8988T (cell line): ENCODE data around the gene CTSE.
"Not testable (repeated sequence)": the region's sequence is repeated elsewhere in the genome, so short reads cannot be mapped to it uniquely, and the experiment has no call there.

Experiments used
- DNase-seq: peaks from one replicate; pipeline ENCODE4 v3.0.0; 2011

Gene CTSE

DNA sequence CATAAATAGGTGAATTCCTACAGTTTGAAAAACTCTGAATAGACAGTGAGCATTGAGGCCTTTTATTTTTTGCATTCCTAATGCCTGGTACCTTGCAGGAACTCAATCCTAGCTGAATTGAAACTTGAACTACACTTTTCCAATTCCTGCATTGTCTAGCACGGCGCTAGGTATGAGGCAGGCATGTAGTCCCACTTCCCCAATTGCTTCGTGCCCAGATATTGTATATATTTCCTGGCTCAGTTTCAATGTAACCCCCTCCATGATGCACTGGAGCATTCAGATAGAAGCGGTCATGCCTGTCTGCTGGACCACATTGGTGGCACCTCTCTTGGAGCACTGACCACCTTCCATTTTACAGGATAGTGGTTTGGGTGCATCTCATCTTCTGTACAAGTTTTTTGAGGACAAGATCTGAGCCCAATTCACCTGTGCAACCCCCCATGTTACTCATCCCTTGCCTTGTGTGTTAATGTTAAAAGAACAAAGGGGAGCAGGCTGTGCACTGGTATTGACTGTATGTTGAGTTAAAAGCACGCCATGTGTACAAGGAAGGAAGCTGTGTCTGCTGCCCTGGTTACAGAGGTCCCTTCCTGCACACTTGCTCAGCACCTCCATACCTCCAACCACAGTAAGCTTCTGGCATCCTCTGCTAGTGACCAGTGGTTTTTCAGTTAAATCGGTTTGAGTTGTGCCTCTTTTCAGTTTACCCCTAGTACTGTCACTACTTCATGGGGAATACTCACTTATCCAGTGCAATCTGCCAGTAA, 10.5 kb downstream of the CTSE start:
- no peak for DNase-seq

DNA sequence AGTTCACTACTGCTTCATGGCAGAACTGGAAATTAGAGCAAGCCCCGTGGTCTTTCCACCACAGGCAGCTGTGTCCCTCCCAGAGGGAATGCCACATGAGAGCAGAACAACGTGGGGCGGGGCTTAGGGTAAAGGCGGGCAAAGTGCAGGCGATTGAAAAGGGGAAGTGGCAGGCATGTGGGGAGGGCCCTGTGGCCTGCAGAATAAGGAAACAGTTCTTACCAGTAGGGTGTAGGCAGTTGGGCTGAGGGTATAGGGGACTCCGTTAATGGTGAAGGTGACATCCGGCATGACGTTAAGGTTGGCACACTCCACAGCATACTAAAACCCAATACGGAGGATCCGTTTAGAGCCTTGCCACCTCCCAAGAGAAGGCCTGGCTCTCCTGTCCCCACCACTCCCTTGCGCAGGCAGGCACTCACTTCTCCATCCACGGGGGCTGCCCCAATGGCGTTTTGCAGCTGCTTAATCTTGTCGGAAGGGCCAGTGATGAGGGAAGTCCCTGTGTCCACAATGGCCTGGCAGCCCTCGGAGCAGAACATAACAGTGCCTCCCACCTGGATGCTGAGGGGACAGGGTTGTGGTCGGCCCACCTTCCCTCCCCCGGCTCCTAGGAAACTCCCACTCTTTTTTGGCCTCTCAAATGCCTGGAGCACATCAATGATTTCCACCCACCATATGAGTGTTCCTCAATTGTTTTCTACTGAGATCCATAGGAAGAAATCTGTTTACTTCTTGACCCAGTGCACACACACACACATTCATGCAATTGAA, 11.4 kb downstream of the CTSE start:
- no peak for DNase-seq

DNA sequence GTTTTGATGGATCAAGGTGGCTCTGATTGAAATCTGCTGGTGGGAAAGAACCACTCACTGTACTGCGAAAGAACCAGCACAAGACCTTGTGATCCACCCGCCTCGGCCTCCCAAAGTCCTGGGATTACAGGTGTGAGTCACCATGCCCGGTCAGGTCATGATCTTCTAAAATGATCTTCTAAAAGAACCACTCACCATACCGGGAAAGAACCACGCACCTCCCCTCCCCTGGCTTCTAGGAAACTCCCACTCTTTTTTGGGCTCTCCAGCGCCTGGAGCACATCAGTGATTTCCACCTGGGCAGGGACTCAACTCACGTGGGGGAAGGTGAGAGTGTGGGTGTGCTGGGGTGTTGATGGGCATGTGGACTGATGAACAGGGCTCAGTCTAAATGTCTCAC, 12.6 kb downstream of the CTSE start:
- DNase-seq: no peak

DNA sequence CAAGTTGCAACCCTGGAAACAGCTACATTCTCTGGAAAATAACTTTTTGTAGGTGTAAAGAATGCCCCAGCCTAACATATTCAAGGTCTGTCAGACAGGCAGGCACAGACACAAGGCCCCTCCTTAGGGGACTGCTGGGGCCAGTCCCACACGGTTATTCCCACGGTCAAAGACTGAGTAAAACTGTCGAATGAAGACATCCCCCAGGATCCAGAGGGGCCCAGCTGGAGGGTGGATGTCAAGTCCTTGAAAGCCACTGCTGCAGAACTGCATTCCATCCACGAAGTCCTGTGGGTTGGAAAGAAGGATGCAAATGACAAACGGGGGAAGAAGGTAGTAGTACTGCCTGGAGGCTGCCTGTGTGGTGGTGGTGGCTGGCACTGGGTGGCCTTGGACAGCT, 13.6 kb downstream of the CTSE start:
- DNase-seq: no peak

DNA sequence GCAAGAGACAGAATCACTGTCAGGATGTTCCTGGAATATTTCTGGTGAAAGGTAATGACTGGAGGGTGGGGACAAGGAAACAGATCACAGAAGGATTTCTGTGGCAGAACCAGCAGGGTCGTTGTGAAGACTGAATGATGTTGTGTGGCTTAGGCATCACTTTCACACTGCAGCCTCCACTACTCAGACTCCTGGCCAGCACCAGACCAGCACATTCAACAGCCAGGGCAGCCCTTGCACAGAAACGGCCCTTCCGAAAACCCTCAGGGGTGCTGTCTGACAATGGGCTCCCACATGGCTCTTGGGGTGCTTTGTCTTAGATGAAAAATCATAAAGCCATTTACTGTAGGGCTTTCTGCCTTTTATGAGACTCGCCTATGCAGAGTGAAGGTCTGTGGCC, 16.7 kb downstream of the CTSE start:
- no peak for DNase-seq

DNA sequence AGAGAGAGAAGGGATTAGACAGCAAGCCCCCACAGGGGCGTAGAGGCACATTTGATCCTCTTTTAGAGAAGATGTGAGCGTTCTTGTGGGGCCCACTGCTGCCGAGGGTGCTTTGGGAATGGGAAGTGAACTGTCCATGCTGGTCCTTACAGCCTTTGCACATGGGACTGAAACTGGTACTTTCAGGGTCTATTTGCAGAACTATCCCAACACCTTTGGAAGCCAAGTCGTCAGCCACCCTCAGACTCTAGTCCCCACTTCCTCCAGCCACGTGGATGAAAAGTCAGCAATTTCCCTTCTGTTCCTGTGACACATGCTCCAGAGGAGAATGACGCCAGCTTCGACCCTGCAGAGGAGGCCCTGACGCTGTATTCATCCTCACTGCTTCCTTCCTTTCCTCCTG, 17.9 kb downstream of the CTSE start:
- DNase-seq: no peak

DNA sequence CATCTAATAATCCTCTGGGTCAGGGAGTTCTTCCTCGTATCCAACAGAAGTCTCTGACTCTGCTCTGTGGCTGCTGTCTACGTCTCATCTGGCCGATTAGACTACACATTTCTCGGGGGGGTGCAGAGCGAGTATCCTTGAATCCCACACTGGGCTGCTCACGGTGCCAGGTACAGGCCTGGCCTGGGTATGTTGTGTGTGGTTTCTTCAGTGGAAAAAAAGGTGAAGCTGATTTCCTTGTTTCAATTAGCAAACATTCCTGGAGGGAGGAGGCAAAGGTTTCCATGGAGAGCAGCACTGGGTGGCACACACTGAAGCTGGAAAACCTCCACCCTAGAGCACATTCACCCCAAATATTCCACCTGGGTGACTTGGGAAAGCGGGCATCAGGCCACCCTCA, 18.5 kb downstream of the CTSE start:
- no peak for DNase-seq

DNA sequence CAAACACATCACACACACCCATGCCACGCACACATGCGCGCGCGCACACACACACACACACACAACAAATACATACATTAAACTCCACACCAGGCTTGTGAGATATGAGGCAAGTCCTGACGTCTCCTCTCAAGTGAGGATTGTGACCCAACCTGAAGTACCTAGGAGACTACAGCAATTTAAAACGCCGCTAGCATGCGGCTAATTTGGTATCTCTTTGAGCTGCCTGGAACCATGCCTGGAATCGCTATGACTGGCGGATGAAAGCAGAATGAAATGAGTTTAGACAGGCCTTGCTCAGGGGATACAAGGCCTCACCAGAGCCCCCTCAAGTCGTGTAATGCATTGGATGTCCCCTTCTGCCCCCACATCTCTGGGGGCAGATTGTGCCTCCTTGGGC, 18.9 kb downstream of the CTSE start:
- DNase-seq: no peak

DNA sequence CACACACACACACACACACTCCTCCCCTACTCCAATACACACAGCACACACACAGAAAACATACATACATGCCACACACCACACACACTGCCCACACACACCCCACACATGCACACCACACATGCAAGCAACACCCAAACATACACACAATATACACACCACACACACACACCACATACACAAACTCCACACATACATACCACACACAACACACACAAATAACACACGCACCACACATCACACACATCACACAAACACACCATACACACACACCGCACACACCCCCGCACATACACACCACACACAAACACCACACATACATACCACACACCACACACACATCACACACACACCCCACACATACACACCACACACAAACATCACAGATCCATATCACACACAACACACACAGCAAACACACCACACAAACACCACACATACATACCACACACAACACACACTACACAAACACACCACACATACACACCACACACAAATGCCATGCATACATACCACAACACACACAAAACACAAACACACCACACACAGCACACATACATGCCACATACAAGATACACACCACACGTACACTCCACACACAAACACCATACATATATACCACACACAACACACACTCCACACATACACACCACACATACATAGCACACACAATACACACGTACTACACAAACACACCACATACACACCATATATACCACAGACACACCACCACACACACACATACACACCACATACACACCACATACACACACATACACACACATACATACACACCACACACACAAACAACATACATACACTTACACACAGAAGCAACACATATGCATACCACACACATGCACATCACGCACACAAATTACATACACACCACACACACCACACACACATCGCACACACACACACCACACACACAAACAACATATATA, 19.6 kb downstream of the CTSE start:
- no peak for DNase-seq

DNA sequence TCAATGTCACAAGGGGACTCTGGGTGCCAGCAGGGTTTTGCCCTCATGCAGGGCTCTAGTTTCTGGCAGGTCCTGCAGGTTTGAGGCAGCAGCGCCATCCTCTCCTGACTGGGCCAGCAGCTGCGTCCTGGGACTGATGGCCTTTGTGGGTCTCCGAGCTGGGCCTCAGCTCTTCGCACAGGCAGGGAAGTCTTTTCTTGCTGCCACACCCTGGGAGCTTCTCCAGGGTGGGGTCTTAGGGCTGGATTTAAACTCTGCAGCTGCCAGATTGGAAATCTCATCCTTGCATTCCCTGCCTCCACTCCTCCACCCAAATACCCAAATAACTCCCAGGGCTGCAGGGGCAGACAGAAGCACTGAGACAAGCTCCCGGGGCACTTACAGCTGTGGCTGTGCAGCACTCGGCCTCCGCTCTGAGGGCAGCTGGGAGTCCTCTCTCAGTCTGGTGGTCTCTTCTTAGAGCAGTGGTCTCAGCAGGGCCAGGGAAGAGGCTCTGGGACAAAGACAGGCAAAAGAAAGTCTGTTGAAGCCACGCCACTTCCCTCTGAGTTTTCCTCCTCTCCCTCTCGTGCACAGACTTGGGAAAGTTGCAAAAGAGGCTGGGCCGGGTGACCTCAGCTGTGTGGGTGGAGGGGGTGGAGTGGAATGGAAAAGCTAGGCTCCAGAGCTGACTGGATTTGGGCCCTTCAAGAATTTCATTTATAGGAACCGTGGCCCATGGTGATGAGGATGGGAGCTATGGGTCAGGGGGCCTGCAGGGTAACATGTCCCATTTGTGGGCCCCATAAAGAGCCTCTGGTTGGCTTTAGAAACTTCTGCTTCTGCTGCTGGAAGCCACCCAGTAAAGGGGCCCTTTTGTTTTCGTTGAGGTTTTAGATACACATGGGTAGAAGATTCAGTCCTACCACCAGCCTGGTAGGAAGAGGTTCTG, 20.6 kb downstream of the CTSE start, which contains the start of gene RAB7B:
Gene RAB7B (minus strand): TSS at position 525 of the 931 bp plus-strand sequence. CDS start 9,260 bp downstream, outside the sequence.
- DNase-seq: no peak

DNA sequence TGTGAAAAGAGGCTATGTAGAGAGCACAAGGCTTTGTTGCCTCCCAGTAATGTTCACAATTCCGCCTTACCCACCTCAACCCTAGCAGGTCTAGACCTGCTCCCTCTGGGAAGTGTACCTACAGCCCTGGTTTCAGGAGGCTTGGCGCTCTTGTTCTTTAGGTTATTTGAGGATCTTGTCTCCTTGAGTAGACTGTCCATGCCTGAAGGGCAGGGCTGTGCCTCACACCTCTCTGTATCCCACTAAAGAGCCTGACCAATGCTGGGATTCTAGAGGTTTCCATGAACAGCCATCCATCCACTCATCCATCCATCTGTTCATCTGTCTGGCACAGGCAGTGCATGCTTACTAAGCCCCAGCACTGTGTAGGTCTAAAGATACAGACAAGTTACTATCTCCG, 21.5 kb downstream of the CTSE start:
- no peak for DNase-seq

DNA sequence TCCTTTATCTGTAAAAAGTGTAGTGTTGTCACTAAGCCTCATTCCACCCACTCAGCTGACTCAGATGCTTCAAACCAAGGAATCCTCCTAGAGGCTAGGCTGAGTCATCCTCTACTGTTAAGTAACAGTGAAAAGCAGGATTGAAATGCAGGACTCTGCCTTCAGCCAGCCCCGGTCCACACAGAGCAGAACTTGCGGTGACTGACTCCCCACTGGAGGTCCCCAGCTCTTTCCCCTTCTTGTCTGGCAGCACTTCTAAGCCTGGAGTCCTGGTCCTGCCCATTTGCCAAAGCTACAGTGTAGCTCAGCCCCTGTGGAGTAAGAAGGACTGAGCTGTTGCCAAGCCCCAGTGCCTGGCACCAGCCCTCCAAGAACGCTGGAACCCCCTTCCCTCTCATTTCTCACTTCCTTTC, 22.2 kb downstream of the CTSE start:
- DNase-seq: peak; percentile 70

DNA sequence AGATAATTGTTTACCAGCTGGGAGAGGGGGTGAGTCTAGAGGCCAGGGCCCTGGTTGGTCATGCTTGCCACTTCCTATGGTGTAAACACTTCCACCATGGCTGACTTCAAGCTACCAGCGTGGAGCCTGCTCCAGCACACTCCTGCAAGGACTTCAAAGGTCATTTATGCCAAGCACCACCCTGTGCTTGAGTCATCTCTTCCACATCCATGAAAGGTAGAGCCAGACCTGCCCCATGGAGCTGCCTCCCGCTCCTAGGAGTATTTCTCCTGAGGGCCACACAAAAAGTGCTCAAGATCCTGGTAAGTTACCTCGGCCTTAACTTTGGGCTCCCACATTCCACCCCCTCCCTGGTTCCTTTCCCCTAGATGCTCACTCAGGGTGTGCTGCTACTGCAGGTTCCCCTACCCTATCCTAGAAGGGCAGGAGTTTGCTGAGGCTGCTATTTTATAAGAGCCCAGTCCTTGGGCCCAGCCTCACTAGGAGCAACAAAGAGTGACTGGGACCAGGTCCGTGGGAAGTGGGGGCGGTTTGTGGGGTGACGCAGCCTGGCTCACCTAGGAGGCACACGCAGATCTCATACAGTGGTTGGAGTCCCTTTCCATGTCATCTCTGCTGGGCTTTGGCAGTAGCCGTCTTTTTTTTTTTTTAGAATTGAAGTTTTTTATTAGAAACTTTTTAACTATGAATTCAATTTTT, 22.9 kb downstream of the CTSE start:
- no peak for DNase-seq

DNA sequence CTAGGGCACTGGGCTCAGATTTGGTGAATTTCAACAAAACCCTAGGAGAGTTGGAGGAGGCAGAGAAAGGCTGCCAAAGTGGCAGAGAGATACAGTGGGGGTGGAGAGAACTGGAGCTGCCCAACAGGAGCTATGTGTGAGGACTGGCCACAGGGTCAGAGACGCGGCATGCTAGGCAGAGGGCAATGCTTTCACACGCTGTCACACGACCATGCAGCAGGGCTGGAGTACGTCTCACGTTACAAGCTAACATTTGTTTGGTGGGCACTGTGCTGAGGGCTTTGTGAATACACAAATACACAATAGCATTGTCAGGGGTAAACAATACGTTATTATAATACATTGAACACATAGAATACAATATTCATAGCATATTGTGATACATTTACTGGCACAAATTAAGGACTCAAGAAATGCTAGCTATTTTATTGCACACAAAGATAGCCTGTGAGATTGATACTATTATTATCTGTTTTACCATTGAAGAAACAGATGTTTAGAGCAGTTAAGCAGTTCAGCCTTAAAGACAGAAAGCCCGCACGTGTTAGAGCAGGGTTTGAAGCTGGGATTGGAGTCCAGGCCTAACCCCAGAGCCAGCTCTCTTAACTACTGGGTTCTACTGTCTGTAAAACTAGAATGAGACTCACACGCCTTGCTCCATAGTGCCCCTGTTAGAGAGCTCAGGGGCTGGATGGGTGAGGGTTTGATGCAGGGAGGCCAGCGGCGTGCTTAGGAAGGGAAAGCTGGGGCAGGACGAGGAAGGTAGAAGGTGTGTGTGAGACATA, 25.0 kb downstream of the CTSE start:
- DNase-seq: no peak

DNA sequence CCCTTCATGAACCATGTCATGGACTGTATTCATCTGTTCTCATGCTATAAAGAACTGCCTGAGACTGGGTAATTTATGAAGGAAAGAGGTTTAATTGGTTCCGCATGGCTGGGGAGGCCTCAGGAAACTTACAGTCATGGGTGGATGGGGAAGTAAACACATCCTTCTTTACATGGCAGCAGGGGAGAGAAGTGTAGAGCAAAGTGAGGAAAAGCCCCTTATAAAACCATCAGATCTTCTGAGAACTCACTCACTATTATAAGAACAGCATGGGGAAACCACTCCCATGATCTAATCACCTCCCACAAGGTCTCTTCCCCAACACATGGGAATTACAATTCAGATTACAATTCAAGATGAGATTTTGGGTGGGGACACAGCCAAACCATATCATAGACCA, 27.1 kb downstream of the CTSE start:
- DNase-seq: not testable (repeated sequence)

DNA sequence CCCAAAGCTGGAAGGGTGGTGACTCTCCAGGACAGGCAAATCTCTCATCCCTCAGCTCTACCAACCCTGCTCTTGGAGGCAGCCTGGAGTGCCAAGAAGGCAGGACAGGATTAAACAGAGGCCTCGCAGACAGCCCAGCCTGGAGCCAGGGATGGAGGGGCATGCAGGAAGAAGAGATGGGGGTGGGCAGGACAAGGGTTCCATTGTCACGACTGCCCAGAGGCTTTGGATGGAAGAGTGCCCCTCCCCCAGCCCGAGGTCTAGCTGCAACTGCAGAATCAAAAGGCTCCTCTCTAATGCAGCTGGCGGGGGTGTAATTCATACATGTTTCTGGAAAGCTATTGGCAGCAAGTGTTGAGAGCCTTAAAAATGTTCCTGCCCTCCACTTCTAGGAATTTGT, 29.3 kb downstream of the CTSE start:
- no peak for DNase-seq

DNA sequence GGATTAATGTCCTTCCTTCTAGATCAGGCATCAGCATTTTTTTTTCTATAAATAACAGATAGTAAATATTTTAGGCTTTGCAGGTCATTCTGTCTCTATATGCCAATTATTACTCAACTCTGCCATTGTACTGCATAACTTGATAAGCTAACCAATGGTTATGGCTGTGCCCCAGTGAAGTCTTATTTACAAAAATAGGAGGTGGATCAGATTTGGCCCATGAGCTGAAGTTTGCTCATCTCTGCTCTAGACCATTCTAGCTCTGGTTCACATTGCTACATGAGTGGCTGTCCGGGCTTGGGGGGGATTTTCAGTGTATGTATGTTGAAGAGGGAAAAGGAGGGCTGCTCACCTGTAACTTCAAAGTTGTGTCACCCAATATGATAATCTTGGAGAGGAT, 30.6 kb downstream of the CTSE start:
- no peak for DNase-seq

DNA sequence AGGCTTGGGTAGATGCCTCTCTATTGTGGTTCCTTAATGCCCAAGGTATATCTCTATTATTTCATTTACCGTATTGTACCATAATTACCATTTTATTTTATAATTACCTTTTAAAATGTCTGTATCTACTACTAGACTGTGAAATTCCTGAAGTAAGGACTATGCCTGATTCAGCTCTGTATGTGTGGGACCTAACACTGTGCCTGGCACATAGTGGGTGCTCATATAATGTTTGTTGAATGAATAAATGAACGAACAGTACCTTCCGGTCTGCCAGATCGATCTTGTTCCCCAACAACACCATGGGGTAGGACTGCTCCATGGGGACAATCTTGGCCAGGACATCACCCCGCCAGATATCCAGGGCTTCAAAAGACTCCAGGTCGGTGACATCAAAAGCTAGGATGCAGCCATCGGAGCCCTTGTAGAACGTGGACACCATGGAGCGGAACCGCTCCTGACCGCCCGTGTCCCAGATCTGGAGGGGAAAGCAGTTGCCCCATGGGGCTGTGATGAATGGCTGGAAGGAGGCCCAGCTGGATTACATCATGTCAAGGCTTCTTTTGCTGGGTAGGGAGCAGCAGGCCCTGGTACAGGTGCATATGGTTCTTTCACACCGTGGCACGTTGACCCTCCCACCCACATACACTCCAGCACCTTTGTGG, 31.3 kb downstream of the CTSE start:
- DNase-seq: no peak

DNA sequence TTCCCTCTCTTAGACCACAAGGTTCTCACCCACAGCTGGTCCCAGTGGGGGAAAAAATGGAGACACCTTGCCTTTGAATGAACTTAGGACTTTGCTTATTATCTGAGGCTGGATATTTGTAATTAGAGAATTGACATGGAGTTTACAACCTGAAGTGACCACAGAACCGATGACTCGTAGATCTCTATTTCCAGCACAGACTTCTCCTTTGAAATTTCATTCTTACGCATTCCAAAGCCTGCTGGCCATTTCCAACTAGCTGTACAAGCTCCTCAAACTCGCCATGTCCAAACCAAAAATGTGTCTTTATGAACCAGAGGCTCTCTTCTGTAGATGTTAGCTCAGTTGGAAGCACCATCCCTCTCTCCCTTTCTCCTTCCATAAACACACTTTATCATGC, 32.5 kb downstream of the CTSE start:
- DNase-seq: no peak

DNA sequence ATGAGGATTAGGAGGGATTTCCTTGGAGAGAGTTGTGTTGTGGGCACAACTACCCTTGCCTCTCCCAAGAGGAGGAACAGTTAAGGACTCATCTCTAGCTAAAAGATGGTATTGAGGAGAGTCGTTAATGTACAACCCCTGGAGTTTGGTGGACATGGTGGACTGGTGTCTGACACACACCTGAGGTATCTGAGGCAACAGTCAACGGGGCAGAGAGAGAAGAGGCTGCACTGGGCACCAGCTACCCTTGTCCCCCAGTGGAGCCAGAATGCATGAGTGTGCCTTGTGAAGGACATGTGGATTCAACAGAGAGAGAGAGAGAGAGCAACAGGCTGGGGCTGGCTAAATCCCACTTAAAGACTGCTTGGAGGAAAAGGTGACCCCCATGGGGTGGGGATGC, 33.5 kb downstream of the CTSE start:
- DNase-seq: no peak
